ENCODE data around the gene TRDMT1.

- TF ChIP-seq GATA2 (IDR thresholded peaks at IDR 0.05; ENCODE audit: low read depth, low read length) (no peak), GATA3 (IDR thresholded peaks at IDR 0.05; ENCODE audit: low read depth, low read length) (no peak)
These were observed 79.4 kb downstream of the TRDMT1 start for GRCh38 chr10:17122052-17122451.

Measured in SH-SY5Y (cell line).